SK-N-MC (cell line): ENCODE data around the gene CADPS.

Source experiments
- EZH2 ChIP-seq: fragments of 200-600 bp; sonication (generic); IDR thresholded peaks from one replicate; pipeline ENCODE4 v1.6.1; 2017; ENCODE audit warnings: antibody characterized with exemption
- POLR2AphosphoS5 ChIP-seq: IDR thresholded peaks from 2 replicates; pipeline ENCODE4 v1.6.1; 2012; ENCODE audit warnings: mild to moderate bottlenecking, low read depth, low read length, borderline replicate concordance

- TF ChIP-seq EZH2 (no peak), POLR2AphosphoS5 (no peak)
These were observed 119.9 kb downstream of the CADPS start for GRCh38 chr3:62755285-62755684.
